ENCODE results near the gene ROCK2. TPM values are rescaled to one million over a fixed set of nuclear protein-coding genes. Genes with fewer than 3 reads are reported as not detected.

The ROCK2 gene
- total RNA-seq, 1 experiment from 2014 or later: 25.9 TPM

- TF ChIP-seq E2F4 (CRISPR knock-in tag; IDR thresholded peaks at IDR 0.05; ENCODE audit: borderline replicate concordance, low read depth) (no peak), SMAD3 (CRISPR knock-in tag; IDR thresholded peaks at IDR 0.05; ENCODE audit: borderline replicate concordance) (no peak), HMGXB4 (CRISPR knock-in tag; IDR thresholded peaks at IDR 0.05) (no peak), ZBTB43 (CRISPR knock-in tag; IDR thresholded peaks at IDR 0.05) (no peak), JUN (CRISPR knock-in tag; IDR thresholded peaks at IDR 0.05) (no peak)
These were observed 165.2 kb downstream of the ROCK2 start (continued) for GRCh38 chr2:11179196-11179595.

- Mint-ChIP-seq H3K27ac (no peak overlapping the region; the same call in 1 of the 2 replicates), H3K4me1 (no peaks in the 10 kb centered on the region), H3K9me3 (no peaks in the 10 kb centered on the region), H3K36me3 (no peaks in the 10 kb centered on the region), H3K27me3 (ENCODE audit: low read depth) (no peaks in the 10 kb centered on the region), H3K4me3 (no peak overlapping the region)
- TF ChIP-seq ARID4B (CRISPR knock-in tag; IDR thresholded peaks at IDR 0.05; ENCODE audit: borderline replicate concordance) (no peak), FOXP4 (CRISPR knock-in tag; IDR thresholded peaks at IDR 0.05) (no peak), AFF4 (CRISPR knock-in tag; IDR thresholded peaks at IDR 0.05; ENCODE audit: borderline replicate concordance) (no peak), SP1 (CRISPR knock-in tag; conservative IDR thresholded peaks at IDR 0.05) (no peak), MLX (CRISPR knock-in tag; IDR thresholded peaks at IDR 0.05) (no peak), JAZF1 (CRISPR knock-in tag; IDR thresholded peaks at IDR 0.05) (no peak), NFYB (CRISPR knock-in tag; conservative IDR thresholded peaks at IDR 0.05; ENCODE audit: low read depth) (no peak)
- no peak for DNase-seq (ENCODE audit: low spot score)
- POLR2A ChIA-PET: no interaction called here
- CTCF ChIA-PET: no interaction called here
- no peak for ATAC-seq
These were observed 166.4 kb downstream of the ROCK2 start for GRCh38 chr2:11177871-11178690.

Measured in WTC11 (cell line).